GM23248 (cell line): ENCODE results near the gene ROPN1L.

Experiments
- EZH2 ChIP-seq: fragments of 200-600 bp; sonication (generic); IDR thresholded peaks from 2 replicates; pipeline ENCODE4 v1.6.1; 2018; ENCODE audit warnings: antibody characterized with exemption, mild to moderate bottlenecking; ENCODE audit not compliant: insufficient read depth, poor library complexity, severe bottlenecking
- EZH2phosphoT487 ChIP-seq: fragments of 200-600 bp; sonication (generic); IDR thresholded peaks from 2 replicates; pipeline ENCODE4 v1.6.1; 2018; ENCODE audit warnings: antibody characterized with exemption, moderate library complexity, mild to moderate bottlenecking, low read depth; ENCODE audit not compliant: insufficient read depth

DNA sequence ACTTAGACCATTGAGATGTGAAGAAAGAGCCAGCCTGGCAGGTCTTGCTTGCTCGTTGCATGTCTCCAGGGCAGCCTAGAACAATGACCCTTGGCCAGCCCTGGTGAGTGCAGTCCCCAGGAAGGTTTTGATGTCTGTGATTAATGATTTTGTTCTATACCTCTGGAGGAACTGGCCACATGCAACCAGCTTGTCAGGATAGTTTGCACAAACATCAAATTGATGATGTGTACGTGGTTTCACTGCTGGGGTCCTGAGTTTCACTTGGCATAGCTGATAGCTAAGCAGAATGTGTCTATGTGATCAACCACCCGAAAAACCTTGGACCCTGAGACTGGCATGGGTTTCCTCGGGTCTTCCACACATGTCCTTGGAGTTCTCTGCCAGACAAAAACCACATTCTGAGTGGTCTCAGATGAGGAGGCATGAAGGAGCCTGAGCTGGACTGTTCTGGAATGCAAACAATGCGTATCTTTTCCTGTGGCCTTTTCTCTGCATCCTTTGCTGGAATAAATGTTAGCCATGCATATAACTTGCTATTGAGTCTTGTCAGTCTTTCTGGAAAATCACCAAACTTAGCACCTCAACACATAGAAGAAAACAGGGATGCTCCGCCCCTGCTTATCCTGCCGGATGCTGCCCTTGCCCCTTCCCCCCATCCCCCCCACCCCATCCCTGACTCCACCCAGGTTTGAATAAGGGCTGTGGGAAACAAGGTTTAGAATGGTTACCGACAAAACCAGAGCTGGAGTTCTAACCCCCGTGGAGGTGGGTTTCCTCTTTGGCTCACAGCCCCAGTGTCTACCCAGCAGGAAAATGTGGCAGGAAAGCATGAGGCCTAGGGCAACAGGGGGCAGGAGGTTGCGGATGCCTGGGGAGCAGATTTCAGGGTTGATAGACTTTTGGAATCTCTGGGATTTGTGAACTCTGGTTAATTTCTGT lies 72.1 kb downstream of the ROPN1L start:
- TF ChIP-seq EZH2, result no peak
- no peak for TF ChIP-seq EZH2phosphoT487
